Breast epithelium (tissue), 4 donors: ENCODE data around the gene SDR42E2. TPM values are rescaled to one million over a fixed set of nuclear protein-coding genes. Genes with fewer than 3 reads are reported as not detected.

ENCODE experiments used
- DNase-seq, 2 donors: peaks; one replicate each; pipeline ENCODE4 v3.0.0-alpha.2; 2019; ENCODE audit warnings: low spot score in 2 of 2
- H3K27ac ChIP-seq, 2 donors: fragments of 200-600 bp; sonication (generic) in 1 of 2; one replicate each; pipeline ENCODE4 v1.5.1; 2016 to 2019; ENCODE audit warnings: mild to moderate bottlenecking in 1 of 2
- H3K27me3 ChIP-seq, 2 donors: fragments of 200-600 bp; sonication (generic) in 1 of 2; one replicate each; pipeline versions ENCODE4 v1.5.1 to v1.6.0; 2017 to 2019; ENCODE audit warnings: control low read depth in 1 of 2, mild to moderate bottlenecking in 1 of 2
- H3K36me3 ChIP-seq: fragments of 200-600 bp; one replicate; pipeline ENCODE4 v1.5.1; 2019
- H3K4me1 ChIP-seq, 2 donors: fragments of 200-600 bp; sonication (generic); one replicate each; pipeline ENCODE4 v1.5.1; 2016 to 2019; ENCODE audit warnings: control low read depth in 1 of 2
- H3K4me3 ChIP-seq, 3 donors: fragments of 200-600 bp; sonication (generic); 1 replicate in 2 of 3; 2 replicates in 1 of 3; pipeline ENCODE4 v1.5.1; 2016 to 2019; ENCODE audit warnings: mild to moderate bottlenecking in 3 of 3, moderate library complexity in 2 of 3
- H3K9me3 ChIP-seq, 2 donors: fragments of 200-600 bp; sonication (generic) in 1 of 2; one replicate each; pipeline ENCODE4 v1.5.1; 2016 to 2019; ENCODE audit warnings: control low read depth in 1 of 2
- POLR2A ChIP-seq: fragments of 450-650 bp; IDR thresholded peaks from one replicate; pipeline ENCODE4 v1.6.1; 2016; ENCODE audit warnings: antibody characterized with exemption, mild to moderate bottlenecking, moderate library complexity
- POLR2AphosphoS5 ChIP-seq, 3 donors: sonication (generic); formaldehyde crosslinking; IDR thresholded peaks; one replicate each; pipeline ENCODE4 v1.6.1; 2017; ENCODE audit warnings: antibody characterized with exemption in 3 of 3
- intact Hi-C: fragments of 100-400 bp; cut with DNase I; formaldehyde crosslinking; loops from one replicate; pipeline ENCODE4 v1.15.1; 2023; ENCODE audit warnings: low total_unique reads
- total RNA-seq, 3 donors: library from RNA; depleted of rRNA; stranded (reverse); fragments of >200 nt; gene quantifications; one replicate each; pipeline ENCODE4 v1.1.0, GENCODE V29; 2016
- TF ChIP-seq, protein P1 (sequence below), 3 donors: fragments of 450-650 bp; IDR thresholded peaks; one replicate each; pipeline ENCODE4 v1.5.1; 2016 to 2017; ENCODE audit warnings: antibody characterized with exemption in 3 of 3, mild to moderate bottlenecking in 3 of 3, moderate library complexity in 3 of 3

The SDR42E2 gene
- total RNA-seq, 3 donors from 2014 or later = 0.16 TPM; not detected in 2

DNA sequence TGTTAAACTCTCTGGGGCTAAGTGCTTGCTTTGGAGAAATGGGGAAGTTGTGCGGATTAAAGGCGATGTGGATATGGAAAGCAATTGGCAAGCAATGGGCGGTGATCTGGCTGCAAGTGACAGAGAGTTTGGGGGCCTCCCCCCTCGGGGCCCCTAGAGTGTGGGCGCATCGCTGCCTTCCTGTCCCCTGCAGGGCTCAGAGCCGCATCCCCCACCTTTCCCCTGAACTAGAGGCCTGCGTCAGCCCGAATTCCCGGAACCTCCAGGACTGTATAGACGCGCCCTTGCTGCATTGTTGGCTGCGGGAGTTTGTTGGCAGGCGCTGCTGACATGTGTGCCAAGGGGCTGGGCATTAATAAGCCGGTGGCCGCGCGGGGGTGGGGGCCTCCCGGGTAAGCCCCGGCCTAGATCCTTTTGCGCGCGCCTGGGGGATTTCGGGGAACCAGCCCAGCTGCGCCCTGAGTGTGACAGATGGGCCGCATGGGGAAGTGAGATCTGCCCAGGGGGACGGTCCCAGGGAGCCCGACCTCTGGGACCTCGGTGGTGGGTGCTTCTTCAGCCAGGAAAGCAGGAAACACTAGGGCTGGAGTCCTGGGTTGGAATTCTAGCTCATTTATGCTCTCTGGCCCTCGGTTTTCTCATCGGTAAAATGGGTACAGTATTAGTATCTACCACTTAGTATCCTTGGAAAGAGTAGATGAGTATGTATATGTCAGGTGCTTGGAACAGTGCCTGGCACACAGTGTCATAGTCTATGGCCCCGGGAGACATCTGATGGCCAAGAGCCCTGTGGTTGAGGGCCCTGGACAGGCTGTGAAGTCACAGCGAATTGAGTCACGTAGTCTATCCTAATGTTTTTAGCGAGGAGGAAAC lies 44.8 kb downstream of the SDR42E2 start:
- peak overlapping the region; percentile 80 to 91 for H3K27ac ChIP-seq
- intact Hi-C loops = loop anchor here (5.0 kb wide), 1 partner anchor 95 kb away; no protein-coding TSS in a partner anchor
- peaks cover 0 to 12% of the 10 kb centered on the region in 2 donors for H3K4me1 ChIP-seq

DNA sequence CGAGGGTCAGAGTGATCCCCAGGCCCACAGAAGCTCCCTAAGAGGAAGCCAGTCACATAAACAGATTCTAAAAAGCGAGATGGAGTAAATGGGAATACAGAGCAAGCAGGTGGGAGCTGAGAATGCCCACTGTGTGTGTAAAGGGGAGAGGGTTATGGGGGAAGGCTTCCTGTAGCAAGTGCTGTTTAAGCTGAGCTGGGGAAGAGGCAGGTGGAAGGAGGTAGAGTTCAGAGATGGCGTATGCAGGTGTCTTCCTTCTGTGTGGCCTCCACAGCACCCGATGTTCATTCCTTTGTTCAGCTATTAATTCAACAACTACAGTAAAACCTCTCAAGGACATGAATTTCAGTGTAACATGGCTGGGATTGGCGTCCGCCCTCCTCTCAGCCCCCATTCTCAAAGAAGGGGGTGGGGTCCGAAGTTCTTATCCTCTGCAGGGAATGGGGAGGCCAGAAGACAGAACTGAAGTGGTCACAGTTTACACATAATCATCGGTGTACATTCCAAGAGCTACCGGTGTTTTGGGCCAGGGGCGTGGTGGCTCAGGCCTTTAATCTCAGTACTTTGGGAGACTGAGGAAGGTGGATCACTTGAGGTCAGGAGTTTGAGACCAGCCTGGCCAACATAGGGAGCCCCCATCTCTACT lies 45.5 kb downstream of the SDR42E2 start:
- Histone ChIP-seq H3K4me1 (peaks cover 0 to 12% of the 10 kb centered on the region in 2 donors), H3K27me3 (no peaks in the 10 kb centered on the region), H3K27ac (peak overlapping the region; percentile 80 to 91), H3K36me3 (no peaks in the 10 kb centered on the region), H3K4me3 (peak overlapping the region; percentile 79 to 94 (median 92)), H3K9me3 (no peaks in the 10 kb centered on the region)
- DNase-seq = no peak
- intact Hi-C loops = loop anchor here (5.0 kb wide), 1 partner anchor 94 kb away; no protein-coding TSS in a partner anchor
- TF ChIP-seq, protein P1, sequence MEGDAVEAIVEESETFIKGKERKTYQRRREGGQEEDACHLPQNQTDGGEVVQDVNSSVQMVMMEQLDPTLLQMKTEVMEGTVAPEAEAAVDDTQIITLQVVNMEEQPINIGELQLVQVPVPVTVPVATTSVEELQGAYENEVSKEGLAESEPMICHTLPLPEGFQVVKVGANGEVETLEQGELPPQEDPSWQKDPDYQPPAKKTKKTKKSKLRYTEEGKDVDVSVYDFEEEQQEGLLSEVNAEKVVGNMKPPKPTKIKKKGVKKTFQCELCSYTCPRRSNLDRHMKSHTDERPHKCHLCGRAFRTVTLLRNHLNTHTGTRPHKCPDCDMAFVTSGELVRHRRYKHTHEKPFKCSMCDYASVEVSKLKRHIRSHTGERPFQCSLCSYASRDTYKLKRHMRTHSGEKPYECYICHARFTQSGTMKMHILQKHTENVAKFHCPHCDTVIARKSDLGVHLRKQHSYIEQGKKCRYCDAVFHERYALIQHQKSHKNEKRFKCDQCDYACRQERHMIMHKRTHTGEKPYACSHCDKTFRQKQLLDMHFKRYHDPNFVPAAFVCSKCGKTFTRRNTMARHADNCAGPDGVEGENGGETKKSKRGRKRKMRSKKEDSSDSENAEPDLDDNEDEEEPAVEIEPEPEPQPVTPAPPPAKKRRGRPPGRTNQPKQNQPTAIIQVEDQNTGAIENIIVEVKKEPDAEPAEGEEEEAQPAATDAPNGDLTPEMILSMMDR (IDR thresholded peaks at IDR 0.05) = no peak
- no peak for TF ChIP-seq POLR2AphosphoS5 (IDR thresholded peaks at IDR 0.05)
- TF ChIP-seq POLR2A = no peak

More for the DNA sequence above, 44.8 kb downstream of the SDR42E2 start:
- DNase-seq = peak; percentile 68 to 86
- Histone ChIP-seq H3K9me3 (no peaks in the 10 kb centered on the region), H3K36me3 (no peaks in the 10 kb centered on the region), H3K4me3 (peak overlapping the region; percentile 79 to 94 (median 92)), H3K27me3 (no peaks in the 10 kb centered on the region)
- TF ChIP-seq POLR2AphosphoS5 (IDR thresholded peaks at IDR 0.05) = peak in 2 of 3 donors; percentile 34 to 63
- TF ChIP-seq, protein P1 (IDR thresholded peaks at IDR 0.05) = no peak

DNA sequence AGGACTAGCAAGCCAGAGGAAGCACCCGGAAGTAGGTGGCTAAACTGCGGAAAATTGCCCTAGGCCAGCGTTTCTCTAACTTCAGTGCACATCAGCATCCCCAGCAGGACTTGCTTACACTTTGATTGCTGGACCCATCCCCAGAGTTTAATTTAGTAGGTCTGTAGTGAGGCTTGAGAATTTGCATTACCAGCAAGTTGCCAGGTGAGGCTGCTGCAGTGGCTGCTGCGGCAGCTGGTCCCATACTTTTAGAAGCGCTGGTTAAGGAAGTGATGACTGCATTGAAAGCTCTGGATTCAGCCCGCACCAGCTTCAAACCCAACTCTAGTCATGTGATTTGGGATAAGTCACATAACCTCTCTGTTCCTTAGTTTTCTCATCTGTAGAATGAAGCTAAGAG lies 48.0 kb downstream of the SDR42E2 start:
- Histone ChIP-seq H3K4me1 (peaks cover 0 to 12% of the 10 kb centered on the region in 2 donors), H3K4me3 (no peak overlapping the region), H3K9me3 (no peaks in the 10 kb centered on the region), H3K27ac (peak overlapping the region in 1 of 2 donors; percentile 40), H3K36me3 (no peaks in the 10 kb centered on the region), H3K27me3 (no peaks in the 10 kb centered on the region)
- DNase-seq = no peak
- no peak for TF ChIP-seq POLR2AphosphoS5 (IDR thresholded peaks at IDR 0.05)
- TF ChIP-seq, protein P1 (IDR thresholded peaks at IDR 0.05) = no peak
- TF ChIP-seq POLR2A = no peak
- intact Hi-C loops = no loop called here

DNA sequence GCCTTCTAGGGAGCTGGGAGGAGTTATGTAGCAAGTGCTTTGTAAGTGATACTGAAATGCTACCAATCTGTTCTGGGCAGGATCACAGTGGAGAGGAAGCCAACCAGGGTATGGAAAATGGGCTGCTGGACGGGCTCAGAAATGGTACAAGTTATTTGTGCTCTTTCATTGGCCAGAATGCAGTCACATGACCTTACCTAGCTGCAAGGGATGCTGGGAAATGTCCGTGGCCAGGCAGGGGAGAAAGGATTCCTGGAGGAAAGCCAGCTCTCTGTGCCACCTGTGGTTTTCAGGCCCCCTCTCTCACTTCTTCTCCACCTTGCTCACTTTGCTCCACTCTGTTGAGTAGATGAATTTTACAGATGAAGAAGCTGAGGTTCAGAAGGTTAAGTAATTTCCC lies 48.5 kb downstream of the SDR42E2 start:
- H3K4me1 ChIP-seq = peaks cover 0 to 12% of the 10 kb centered on the region in 2 donors
- no peaks in the 10 kb centered on the region for H3K9me3 ChIP-seq
- H3K4me3 ChIP-seq = no peak overlapping the region
- no peaks in the 10 kb centered on the region for H3K36me3 ChIP-seq
- peak overlapping the region in 1 of 2 donors; percentile 40 for H3K27ac ChIP-seq
- intact Hi-C loops = no loop called here
- DNase-seq = no peak
- no peaks in the 10 kb centered on the region for H3K27me3 ChIP-seq
- no peak for TF ChIP-seq POLR2A
- TF ChIP-seq POLR2AphosphoS5 (IDR thresholded peaks at IDR 0.05) = no peak
- TF ChIP-seq, protein P1 (IDR thresholded peaks at IDR 0.05) = no peak

DNA sequence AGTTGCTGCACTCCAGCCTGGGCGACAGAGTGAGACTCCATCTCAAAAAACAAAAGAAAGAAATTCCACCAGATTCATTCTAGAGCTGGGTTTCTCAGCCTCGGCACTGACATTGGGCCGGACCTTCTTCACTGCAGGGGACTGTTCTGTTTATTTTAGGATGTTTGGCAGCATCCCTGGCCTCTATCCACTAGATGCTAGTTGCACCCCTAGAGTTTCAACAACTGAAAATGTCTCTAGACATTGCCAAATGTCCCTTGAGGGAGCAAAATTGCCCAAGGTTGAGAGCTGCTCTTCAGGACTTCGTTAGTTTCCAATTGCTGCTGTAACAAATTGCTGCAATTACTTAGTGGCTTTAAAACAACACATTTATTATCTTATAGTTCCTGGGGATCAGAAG lies 50.9 kb downstream of the SDR42E2 start:
- Histone ChIP-seq H3K27ac (no peak overlapping the region), H3K4me1 (peaks cover 0 to 2% of the 10 kb centered on the region in 2 donors), H3K27me3 (no peaks in the 10 kb centered on the region), H3K9me3 (no peaks in the 10 kb centered on the region), H3K4me3 (no peak overlapping the region), H3K36me3 (no peaks in the 10 kb centered on the region)
- no peak for TF ChIP-seq POLR2AphosphoS5 (IDR thresholded peaks at IDR 0.05)
- TF ChIP-seq POLR2A = no peak
- TF ChIP-seq, protein P1 (IDR thresholded peaks at IDR 0.05) = no peak
- intact Hi-C loops = no loop called here
- no peak for DNase-seq
